NCI-H187 treated with DMSO at 0.1 percent for 48 hours (cell line): Measurements from ENCODE around the gene RPS14.
"Not testable (repeated sequence)": the region's sequence is repeated elsewhere in the genome, so short reads cannot be mapped to it uniquely, and the experiment has no call there.

Source experiments
- DNase-seq: peaks from one replicate; lab custom pipeline; 2025; lab: John Stamatoyannopoulos, UW

RPS14 gene

DNA sequence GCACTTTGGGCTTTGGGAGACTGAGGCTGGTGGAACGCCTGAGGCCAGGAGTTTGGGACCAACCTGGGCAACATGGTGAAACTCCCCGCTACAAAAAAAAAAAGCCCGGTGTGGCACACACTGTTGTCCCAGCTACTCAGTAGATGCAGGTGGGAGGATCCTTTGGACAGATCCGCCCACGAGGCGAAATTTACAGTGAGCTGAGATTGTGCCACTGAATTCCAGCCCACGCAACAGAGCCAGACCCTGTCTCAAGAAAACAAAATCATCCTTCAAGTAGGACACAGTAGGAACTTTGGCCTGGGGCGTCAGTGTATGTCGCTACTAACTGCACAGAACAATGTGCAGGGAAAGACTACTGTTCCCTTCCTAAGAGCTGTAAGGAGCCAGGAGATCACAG, 4.8 kb downstream of the RPS14 start:
- no peak for DNase-seq

DNA sequence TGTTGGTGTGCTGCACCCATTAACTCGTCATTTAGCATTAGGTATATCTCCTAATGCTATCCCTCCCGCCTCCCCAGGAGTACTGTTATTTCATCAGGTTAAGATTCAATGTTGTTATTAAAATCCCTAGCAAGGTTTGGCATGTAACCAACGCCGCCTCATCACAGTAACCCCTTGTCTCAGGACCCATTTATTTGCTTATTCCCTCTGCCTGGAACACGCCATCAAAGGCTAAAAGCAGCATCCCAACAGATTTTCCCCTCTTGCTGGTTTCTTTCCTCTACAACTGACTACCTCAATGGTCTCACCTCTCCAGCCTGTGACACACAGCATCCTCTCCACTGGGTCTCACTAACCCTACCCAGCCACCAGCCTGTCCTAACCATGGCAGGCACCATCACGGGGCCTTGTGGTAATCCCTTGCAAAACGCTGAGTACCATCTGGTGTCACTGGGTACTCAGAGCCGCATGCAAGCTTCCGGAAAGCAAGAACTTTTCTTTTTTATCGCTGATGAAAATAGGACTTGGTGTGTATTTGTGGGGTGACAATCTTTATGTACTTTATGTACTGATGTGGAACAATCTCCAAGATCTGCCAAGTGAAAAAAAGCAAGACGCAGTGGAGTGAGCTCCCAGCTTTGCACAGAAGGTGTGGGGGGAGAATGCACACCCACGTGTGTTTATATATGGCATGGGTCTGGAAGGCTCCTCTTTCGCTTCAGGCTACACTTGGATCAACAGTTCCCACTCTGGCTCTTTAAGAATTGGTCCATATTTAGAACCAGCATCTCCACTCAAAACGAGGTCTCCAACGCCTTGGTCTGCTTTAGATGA, 6.1 kb downstream of the RPS14 start:
- no peak for DNase-seq

DNA sequence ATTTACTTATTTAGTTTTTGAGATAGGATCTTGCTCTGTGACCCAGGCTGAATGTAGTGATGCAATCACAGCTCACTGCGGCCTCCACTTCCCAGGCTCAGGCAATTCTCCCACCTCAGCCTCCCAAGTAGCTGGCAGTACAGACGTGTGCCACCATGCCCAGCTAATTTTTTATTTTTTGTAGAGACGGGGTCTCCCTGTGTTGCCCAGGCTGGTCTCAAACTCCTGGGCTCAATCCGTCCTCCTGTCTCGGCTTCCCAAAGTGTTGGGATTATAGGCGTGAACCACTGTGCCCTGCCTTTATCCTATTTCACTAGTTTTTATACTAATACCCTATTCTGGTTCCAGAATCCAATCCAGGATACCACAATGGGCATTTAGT, 6.8 kb downstream of the RPS14 start:
- DNase-seq: no peak

DNA sequence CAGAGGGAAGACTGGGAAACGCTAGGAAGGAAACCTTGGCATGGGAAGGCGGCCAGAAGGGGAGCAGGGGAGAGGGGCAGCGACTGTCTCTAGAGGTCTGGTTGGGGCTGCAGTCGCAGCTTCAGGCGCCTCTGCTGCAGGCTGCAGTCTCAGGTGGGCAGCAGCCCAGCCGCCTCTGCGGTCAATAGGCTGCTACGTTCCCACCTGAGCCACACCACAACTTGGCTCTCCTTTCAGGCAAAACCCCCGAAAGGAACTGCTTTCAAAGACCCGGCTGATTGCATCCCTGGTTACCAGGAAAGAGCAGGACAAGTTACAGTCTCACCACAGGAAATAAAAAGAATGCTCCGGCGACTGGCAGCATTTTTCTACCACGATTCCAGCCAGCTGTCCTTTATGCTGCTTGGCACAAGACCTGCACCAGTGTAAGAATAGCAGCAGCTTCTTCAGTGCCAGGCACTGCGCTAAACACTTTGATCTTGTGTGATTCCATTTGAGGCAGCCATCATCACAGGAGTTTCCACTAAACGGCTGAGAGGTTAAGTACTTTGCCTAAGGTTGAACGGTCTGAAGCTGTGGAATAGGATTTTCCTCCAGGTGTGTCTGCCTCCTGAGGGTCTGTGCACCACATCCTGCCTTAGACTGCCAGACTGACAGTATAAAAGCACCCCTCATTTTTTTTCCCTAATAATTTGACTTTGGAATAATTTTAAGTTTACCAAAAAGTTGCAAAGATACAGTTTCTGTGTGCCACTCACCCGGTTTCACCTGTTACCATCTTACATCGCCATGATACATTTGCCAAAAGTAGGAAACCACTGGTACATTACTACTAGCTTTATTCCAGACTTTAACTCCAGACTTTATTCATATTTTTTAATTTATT, 7.5 kb downstream of the RPS14 start:
- no peak for DNase-seq

DNA sequence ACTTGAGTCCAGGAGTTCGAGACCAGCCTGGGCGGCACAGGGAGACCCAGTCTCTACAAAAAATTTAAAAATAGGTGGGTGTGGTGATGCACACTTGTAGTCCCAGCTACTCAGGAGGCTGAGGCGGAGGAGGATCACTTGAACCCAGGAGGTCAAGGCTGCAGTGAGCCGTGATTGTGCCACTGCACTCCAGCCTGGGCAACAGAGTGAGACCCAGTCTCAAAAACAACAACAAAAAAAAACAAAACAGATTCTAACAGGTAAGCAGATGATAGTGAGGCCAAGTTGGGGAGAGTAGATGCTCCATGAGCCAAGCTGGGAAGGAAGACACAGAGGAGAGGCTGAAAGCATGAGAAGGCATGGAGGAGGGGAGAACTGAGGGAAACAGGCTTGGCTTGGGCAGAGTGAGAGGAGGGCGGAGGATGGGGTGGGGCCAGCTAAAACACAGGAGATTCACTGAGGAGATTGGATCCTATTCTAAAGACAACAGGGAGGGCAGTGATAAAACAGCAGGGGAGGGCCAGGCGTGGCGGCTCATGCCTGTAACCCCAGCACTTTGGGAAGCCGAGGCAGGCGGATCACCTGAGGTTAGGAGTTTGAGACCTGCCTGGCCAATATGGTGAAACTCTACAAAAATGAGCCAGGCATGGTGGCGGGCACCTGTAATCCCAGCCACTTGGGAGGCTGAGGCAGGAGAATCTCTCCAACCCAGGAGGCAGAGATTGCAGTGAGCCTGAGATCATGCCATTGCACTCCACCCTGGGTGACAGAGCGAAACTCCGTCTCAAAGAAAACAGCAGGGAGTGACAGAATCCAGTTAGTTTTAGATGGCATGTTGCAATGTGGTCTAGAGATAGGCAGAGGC, 8.4 kb downstream of the RPS14 start:
- no peak for DNase-seq

DNA sequence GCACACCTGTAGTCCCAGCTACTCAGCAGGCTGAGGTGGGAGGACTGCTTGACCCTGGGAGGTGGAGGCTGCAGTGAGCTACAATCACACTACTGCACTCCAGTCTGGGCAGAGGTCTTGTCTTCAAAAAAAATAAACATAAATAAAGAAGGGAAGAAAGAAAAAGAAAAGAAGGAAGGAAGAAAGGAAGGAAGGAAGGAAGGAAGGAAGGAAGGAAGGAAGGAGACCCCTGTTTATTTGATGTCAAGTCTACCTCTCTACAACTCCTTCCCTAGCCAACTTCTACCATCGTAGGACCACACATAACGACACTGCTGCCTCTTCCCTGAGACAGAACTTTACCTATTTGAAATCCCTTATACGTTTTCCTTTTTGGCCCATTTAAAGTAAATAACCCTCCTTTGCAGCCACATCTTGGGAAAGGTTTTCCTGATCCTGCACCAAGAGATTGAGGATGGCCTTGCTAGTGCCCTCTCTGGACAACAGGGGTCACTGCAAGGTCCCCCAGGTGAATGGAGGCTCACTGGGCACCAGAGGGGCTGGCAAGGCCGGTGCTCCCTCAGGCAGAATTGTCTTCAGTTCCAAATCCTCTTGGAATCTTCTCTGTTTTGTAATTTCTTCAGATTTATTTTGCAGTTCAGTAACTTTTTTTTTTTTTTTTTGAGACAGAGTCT, 10.5 kb downstream of the RPS14 start:
- no peak for DNase-seq

DNA sequence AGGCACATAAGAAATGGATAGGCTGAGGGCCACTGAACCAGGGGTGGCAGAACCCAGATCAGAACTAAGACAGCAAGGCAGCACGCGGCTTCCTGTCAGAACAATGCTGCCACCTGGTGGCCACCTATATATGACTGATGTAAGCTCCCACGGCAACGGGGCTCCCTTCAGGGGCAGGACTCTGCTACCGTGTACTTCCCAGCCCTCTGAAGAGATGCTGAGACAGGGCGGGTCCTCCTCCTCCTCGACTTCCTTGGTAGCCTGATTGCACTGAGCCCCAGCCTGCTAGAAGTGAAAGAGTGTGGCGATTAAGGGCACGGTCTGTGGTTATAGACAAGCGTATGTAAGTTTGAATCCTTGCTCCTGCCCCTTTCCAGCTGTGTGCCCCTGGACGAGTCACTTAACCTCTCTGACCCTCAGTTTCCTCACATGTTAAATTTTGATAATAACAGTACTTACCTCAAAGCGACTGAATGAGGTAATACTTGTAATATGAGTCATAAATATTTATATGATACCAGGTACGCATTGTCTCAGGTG, 13.3 kb downstream of the RPS14 start:
- DNase-seq: peak; percentile 63

DNA sequence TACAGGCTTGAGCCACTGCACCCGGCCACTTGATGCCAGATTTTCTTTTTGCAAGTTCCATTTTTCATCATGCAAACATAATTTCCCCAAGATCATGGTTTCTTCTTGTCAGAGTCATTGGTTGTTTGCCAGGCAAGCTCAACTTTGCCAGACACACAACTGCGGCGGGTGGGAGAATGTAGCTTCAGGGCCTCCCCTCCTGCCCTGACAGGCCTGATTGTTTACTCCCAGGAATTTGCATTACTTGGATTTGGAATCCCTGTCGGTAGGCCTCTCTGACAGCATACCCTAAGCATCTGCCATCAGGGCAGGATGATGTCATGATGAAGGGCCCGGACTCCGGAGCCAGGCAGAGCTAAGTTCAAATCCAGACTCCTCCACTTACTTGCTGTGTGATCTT, 15.1 kb downstream of the RPS14 start:
- DNase-seq: no peak

DNA sequence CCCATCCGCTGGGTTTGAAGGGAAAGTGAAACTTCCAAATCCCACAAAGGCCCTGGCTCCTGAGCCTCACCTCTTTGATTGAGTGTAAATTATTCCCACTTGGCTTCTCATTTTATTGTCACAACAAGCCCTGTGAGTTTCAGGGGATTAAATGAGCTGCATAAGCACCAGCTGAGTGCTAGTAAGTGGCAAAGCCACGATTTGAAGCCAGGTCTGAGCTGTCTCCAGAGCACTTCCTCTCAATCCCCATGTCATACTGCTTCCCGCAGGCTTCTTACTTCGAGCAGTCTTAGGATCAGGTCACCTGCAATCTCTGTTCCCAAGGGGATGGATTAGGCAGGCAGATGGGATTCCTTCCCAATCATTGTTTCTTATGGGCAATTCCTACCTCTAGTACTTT, 18.0 kb downstream of the RPS14 start:
- no peak for DNase-seq

DNA sequence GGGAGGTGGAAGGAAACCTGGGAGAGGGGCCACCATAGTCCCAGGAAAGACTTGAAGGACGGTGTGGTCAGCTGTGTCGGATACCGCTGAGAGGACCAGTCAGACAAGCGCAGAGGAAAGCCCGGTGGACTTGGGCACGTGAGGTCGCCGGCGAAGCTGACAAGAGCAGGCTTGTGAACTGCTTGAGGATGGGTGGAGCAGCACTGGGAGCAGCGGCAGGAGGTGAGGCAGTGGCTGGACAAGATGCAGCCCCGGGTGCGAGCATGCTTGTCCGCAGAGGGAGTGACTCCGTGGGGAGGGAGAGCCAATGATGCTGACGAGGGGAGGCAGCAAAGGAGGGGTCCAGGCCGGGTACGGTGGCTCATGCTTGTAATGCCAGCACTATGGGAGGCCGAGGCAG, 18.5 kb downstream of the RPS14 start:
- no peak for DNase-seq

DNA sequence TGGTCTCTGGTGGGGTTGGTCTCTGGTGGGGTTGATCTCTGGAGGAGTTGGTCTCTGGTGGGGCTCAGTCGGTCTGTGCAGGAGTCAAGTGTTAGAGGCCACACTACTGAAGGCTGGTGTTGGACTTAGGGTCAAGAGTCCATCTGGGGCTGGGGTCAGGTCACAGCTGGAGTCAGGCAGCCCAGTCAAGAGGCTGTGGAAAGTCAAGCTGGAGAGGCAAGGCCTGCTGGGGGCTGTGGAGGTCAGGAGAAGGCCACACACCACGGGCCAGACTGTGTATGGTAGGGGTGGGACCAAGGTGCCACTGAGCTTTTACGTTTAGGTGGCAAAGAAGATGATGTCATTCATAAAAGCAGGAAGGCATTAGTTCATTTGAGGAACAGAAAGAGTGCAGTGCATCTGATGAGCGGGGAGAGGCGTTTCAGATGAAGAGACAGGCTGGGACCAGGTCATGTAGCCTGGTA, 20.1 kb downstream of the RPS14 start:
- DNase-seq: no peak

DNA sequence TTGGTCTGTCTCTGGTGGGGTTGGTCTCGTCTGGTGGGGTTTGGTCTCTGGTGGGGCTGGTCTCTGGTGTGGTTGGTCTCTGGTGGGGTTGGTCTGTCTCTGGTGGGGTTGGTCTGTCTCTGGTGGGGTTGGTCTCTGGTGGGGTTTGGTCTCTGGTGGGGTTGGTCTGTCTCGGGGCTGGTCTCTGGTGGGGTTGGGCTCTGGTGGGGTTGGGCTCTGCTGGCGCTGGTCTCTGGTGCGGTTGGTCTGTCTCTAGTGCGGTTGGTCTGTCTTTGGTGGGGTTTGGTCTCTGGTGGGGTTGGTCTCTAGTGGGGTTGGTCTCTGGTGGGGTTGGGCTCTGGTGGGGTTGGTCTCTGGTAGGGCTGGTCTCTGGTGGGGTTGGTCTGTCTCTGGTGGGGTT, 20.6 kb downstream of the RPS14 start:
- DNase-seq: no peak

DNA sequence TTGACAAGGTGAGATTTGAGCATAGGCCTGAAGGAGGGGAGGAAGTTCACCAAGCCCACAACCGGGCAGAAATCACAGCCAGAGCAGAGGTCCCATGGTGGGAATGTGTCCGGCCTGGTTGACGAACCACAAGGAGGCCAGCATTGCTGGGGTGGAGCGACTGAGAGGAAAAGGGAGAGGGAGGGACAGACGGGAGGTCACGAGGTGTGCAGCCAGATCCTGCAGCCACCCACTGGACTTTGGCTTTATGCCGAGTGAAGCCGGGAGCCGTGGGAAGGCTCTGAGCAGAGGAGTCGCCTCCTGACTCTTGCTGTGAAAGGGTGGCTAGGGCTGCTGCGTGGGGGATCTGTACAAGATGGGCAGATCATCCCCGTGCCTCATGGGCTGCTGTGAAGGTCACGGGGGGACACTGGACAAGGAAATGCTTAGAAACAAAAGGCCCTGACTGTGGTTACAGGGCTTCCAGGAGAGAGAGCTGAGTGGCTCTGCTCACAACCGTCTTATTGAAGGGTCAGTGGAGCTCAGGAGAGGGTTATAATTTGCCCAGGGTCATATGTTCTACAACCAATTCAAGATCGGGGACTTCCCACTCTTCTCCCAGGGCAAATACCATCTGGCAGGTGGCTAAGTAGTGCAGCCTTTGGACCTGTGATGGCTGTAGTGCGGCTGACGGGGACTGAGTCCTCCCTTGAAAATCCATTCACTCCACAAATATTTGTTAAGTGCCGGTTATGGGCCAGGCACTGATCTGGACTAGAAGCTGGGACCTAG, 21.2 kb downstream of the RPS14 start:
- no peak for DNase-seq

DNA sequence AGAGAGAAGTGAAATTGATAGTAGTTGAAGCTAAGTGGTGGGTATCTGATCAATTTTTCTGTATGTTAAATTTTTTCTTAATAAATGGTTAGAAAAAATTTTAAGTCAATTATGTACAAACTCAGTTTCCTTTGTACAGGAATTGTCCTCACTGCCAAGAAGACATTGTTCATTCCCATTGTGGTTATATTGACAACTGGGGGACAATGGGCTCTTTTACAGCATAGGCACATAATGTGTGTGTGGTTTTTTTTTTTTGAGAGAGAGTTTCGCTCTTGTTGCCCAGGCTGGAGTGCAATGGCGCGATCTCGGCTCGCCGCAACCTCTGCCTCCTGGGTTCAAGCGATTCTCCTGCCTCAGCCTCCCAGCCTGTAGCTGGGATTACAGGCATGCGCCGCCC, 23.4 kb downstream of the RPS14 start:
- DNase-seq: not testable (repeated sequence)

DNA sequence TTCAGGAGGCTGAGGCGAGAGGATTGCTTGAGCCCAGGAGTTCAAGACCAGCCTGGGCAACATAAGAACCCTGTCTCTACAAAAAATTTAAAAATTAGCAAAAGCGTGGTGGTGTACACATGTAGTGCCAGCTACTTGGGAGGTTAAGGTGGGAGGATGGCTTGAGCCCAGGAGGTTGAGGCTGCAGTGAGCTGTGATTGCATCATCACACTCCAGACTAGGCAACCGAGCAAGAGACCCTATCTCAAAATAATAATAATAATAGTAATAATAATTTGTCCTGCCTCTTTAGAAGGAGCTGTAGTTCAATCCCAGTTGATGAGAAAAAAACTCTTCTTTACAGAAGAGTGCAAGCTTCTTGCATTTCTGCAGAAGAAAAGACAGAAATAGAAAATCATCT, 26.8 kb downstream of the RPS14 start:
- no peak for DNase-seq

DNA sequence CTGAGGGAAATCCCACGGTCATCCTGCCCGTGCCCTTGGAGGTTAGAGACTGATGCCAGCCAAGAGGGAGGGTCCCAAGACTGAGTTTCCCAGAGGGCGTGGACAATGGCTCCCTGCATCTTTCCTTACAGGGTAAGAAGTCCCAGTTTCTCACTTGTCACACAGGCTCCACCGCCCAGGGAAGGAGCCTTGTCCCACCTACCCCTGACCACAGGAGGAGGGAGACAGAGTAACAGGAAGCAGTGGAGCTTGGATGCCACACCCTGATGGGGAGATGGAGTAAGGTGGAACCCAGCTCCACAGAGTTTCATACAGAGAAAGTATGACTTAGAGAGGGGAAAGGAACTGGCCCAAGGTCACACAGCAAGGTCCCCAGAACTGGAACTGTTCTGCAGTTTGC, 27.5 kb downstream of the RPS14 start:
- no peak for DNase-seq

DNA sequence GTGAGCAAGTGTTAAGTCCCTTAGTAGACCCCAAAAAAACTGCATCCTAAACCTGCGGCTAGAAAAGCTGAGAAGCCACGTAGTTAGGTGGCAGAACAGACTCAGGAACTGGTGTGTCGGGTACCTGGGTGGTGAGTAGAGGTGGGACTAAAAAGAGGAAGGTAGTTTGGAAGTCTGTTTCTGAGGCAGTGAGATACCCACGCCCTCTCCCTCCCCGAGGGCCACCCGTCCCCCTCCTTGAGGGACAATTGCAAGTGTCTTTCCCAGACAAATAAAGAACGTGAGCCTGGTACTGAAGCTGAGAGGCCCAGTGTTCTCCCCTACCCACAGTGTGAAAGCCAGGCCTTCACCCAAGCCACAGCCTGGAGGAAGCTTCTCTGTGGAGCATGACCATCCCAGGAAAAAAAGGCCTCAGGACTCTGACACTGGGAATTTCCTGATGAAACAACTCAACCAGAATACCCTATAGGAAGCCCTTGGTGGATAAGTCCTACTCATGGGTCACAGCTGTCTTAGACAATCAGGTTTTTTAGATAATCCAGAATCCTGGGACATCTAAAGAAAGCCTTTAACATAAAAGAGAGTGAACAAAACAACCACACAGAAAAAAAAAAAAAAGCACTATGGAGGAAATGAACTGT, 29.8 kb downstream of the RPS14 start:
- no peak for DNase-seq

DNA sequence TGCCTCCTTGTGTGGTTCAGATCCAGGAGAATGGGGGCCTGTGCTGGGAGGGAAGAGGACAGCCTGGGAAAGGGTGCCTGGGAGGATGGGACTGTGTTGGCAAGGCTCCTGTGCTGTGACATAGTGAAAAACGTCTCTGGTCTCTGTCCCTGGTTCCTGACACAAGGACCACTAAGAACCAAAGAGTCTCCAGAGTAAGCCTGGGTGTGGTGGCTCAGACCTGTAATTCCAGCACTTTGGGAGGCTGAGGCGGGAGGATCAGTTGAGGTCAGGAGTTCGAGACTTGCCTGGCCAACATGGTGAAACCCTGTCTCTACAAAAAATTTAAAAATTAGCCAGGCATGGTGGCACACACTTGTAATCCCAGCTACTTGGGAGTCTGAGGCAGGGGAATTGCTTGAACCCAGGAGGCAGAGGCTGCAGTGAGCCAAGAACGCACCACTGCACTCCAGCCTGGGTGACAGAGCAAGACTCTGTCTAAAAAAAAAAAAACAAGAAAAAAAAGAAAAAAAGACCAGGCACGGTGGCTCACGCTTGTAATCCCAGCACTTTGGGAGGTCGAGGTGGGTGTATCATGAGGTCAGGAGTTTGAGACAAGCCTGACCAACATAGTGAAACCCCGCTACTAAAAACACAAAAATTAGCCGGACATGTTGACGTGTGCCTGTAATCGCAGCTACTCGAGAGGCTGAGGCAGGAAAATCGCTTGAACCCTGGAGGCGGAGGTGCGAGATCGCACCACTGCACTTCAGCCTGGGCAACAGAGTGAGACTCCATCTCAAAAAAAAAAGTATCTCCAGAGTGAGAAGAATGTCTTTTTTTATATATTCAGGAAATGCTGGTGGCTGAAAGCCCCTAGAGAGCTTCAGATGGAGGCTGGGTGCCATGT, 35.4 kb downstream of the RPS14 start:
- DNase-seq: not testable (repeated sequence)
